Peyer's patch (tissue), 4 donors: Measurements from ENCODE around the gene SOX5. TPM values are rescaled to one million over a fixed set of nuclear protein-coding genes. Genes with fewer than 3 reads are reported as not detected.
"Not testable (repeated sequence)": the region's sequence is repeated elsewhere in the genome, so short reads cannot be mapped to it uniquely, and the experiment has no call there.

ENCODE experiments used
- DNase-seq, 3 donors: peaks; one replicate each; pipeline ENCODE4 v3.0.0-alpha.2; 2017 to 2019
- H3K27ac ChIP-seq, 4 donors: fragments of 200-600 bp; sonication (generic); one replicate each; pipeline ENCODE4 v1.5.1; 2016 to 2019
- H3K27me3 ChIP-seq, 2 donors: fragments of 200-600 bp; sonication (generic); one replicate each; pipeline ENCODE4 v1.5.1; 2019
- H3K36me3 ChIP-seq, 3 donors: fragments of 200-600 bp; sonication (generic); one replicate each; pipeline ENCODE4 v1.5.1; 2016 to 2019
- H3K4me1 ChIP-seq, 4 donors: fragments of 200-600 bp; sonication (generic); one replicate each; pipeline ENCODE4 v1.5.1; 2016 to 2019
- H3K4me3 ChIP-seq, 4 donors: fragments of 200-600 bp; sonication (generic); 1 replicate in 3 of 4; 2 replicates in 1 of 4; pipeline ENCODE4 v1.5.1; 2016 to 2019; ENCODE audit warnings: mild to moderate bottlenecking in 1 of 4
- H3K9me3 ChIP-seq, 4 donors: fragments of 200-600 bp; sonication (generic); one replicate each; pipeline ENCODE4 v1.5.1; 2016 to 2019; ENCODE audit warnings: mild to moderate bottlenecking in 1 of 4
- POLR2A ChIP-seq, 2 donors: fragments of 450-650 bp; IDR thresholded peaks; one replicate each; pipeline ENCODE4 v1.5.1; 2017; ENCODE audit warnings: antibody characterized with exemption in 2 of 2, mild to moderate bottlenecking in 2 of 2, moderate library complexity in 2 of 2
- total RNA-seq, 4 donors: library from RNA; depleted of rRNA; stranded (reverse); fragments of >200 nt; gene quantifications; one replicate each; pipeline ENCODE4 v1.1.0, GENCODE V29; 2016
- TF ChIP-seq, protein P1 (sequence below), 6 experiments: fragments of 450-650 bp in 4 of 6; fragments of 200-600 bp in 2 of 6; sonication (generic) in 1 of 6; IDR thresholded peaks; one replicate each; pipeline ENCODE4 v1.5.1; 2017 to 2019; ENCODE audit warnings: antibody characterized with exemption in 6 of 6, mild to moderate bottlenecking in 3 of 6, moderate library complexity in 1 of 6

Gene SOX5
- total RNA-seq, 4 donors from 2014 or later, result 3.8 to 27.2 (median 11.6) TPM

DNA sequence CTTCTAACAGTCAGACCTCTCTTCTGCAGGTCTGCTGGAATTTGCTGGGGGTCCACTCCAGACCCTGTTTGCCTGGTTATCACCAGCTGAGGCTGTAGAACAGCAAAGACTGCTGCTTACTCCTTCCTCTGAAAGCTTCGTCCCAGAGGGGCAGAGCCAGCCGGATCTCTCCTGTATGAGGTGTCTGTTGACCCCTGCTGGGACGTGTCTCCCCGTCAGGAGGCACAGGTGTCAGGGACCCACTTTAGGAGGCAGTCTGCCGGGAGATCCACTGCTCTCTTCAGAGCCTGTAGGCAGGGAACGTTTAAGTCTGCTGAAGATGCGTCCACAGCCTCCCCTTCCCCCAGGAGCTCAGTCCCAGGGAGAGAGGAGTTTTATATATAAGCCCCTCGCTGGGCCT, 125.1 kb downstream of the SOX5 start:
- no peaks in the 10 kb centered on the region for H3K9me3 ChIP-seq
- H3K4me1 ChIP-seq, result no peaks in the 10 kb centered on the region
- no peak for DNase-seq
- H3K27ac ChIP-seq, result no peak overlapping the region
- no peak for TF ChIP-seq POLR2A (IDR thresholded peaks at IDR 0.05)
- TF ChIP-seq, protein P1, sequence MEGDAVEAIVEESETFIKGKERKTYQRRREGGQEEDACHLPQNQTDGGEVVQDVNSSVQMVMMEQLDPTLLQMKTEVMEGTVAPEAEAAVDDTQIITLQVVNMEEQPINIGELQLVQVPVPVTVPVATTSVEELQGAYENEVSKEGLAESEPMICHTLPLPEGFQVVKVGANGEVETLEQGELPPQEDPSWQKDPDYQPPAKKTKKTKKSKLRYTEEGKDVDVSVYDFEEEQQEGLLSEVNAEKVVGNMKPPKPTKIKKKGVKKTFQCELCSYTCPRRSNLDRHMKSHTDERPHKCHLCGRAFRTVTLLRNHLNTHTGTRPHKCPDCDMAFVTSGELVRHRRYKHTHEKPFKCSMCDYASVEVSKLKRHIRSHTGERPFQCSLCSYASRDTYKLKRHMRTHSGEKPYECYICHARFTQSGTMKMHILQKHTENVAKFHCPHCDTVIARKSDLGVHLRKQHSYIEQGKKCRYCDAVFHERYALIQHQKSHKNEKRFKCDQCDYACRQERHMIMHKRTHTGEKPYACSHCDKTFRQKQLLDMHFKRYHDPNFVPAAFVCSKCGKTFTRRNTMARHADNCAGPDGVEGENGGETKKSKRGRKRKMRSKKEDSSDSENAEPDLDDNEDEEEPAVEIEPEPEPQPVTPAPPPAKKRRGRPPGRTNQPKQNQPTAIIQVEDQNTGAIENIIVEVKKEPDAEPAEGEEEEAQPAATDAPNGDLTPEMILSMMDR (IDR thresholded peaks at IDR 0.05), result no peak
- no peaks in the 10 kb centered on the region for H3K36me3 ChIP-seq
- H3K27me3 ChIP-seq, result no peaks in the 10 kb centered on the region
- H3K4me3 ChIP-seq, result no peak overlapping the region

DNA sequence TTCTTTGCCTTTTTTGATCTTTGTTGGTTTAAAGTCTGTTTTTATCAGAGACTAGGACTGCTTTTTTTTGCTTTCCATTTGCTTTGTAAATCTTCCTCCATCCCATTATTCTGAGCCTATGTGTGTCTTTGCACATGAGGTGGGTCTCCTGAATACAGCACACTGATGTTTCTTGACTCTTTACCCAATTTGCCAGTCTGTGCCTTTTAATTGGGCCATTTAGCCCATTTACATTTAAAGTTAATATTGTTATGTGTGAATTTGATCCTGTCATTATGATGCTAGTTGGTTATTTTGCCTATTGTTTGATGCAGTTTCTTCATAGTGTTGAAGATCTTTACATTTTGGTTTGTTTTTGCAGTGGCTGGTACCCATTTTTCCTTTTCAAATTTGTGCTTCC, 126.6 kb downstream of the SOX5 start:
- H3K9me3 ChIP-seq, DNase-seq, H3K27ac ChIP-seq: not testable (repeated sequence)

DNA sequence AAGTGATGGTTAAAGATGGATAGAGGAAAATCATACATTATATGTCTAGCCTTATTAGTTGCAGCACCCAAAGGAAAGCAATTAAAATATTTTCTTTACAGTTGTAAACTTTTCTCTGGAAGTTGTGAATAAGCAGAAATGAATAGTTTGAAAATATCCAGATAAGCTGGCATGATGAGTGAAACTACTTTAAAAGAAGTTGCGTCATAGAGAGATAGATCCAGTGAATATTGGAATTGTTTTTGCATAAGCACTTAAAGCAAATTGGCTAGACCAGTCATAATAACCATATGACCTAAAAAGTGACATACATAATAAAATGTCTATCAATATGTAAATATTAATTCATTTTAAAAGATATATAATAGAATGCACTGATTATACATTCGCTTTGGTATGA, 132.1 kb downstream of the SOX5 start:
- no peak for DNase-seq
- no peaks in the 10 kb centered on the region for H3K9me3 ChIP-seq

More for the DNA sequence above, 126.6 kb downstream of the SOX5 start:
- not testable (repeated sequence) for H3K36me3 ChIP-seq, H3K4me1 ChIP-seq, H3K27me3 ChIP-seq, H3K4me3 ChIP-seq

DNA sequence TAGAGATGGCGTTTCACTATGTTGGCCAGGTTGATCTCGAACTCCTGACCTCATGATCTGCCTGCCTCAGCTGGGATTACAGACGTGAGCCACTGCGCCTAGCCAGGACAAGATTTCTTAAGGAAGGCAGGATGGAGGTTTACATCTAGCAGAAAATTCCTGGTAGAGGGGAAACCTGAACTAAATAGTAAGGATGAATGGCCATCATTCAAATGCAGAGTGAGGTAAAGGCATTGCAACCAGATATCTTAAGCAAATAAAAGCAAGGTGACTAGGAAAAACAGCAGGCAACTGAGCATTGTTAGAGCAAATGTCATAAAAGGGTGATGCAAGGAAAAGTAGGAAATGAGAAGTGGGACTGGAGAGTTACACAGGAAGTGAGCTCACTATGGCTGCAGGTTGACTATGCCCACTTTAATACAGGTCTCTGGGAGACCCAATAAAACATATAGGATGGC, 133.0 kb downstream of the SOX5 start:
- Histone ChIP-seq H3K27me3 (no peaks in the 10 kb centered on the region), H3K4me1 (no peaks in the 10 kb centered on the region), H3K4me3 (no peak overlapping the region), H3K36me3 (no peaks in the 10 kb centered on the region), H3K27ac (no peak overlapping the region), H3K9me3 (no peaks in the 10 kb centered on the region)
- no peak for DNase-seq
- no peak for TF ChIP-seq POLR2A (IDR thresholded peaks at IDR 0.05)
- TF ChIP-seq, protein P1 (IDR thresholded peaks at IDR 0.05), result no peak

More for the DNA sequence above, 132.1 kb downstream of the SOX5 start:
- Histone ChIP-seq H3K27me3 (no peaks in the 10 kb centered on the region), H3K4me3 (no peak overlapping the region), H3K4me1 (no peaks in the 10 kb centered on the region), H3K27ac (no peak overlapping the region), H3K36me3 (no peaks in the 10 kb centered on the region)
- TF ChIP-seq, protein P1 (IDR thresholded peaks at IDR 0.05), result no peak
- no peak for TF ChIP-seq POLR2A (IDR thresholded peaks at IDR 0.05)

DNA sequence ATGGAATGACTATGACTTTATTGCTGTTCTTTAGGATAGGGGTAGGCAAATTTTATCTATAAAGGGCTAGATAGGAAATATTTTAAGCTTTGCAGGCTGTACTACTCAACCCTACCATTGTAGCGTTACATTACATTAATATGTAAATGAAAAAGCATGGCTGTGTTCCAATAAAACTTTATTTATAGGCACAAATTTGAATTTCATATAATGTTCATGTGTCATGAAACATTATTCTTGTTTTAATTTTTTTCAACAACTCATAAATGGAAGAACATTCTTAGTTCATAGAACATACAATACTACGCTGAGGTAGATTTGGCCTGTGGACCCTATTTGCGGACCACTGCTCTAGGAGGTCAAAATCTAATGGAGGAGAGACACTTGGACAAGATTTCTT, 133.7 kb downstream of the SOX5 start:
- Histone ChIP-seq H3K27me3 (no peaks in the 10 kb centered on the region), H3K36me3 (no peaks in the 10 kb centered on the region), H3K27ac (no peak overlapping the region), H3K9me3 (no peaks in the 10 kb centered on the region), H3K4me1 (no peaks in the 10 kb centered on the region), H3K4me3 (no peak overlapping the region)
- no peak for DNase-seq
- TF ChIP-seq, protein P1 (IDR thresholded peaks at IDR 0.05), result no peak
- no peak for TF ChIP-seq POLR2A (IDR thresholded peaks at IDR 0.05)

DNA sequence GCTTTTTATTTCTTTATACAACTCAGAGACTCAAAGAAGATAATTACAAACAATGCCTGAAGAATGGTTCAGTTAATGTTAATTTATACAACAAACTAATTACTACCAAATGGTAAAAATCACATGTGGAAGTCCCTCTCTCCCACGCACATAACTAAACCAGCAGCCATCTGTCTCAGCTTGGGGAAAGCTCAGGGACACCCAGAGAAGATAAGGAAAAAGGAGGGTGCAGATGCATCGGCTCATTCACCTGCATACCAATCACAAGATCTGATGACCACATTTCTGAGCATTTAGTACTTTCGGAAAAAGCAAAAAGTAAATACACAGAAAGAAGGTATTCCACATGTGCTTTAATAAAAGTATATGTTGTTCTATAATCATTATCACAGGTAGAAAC, 136.3 kb downstream of the SOX5 start:
- Histone ChIP-seq H3K4me3 (no peak overlapping the region), H3K4me1 (no peaks in the 10 kb centered on the region), H3K27me3 (no peaks in the 10 kb centered on the region), H3K27ac (no peak overlapping the region), H3K36me3 (no peaks in the 10 kb centered on the region), H3K9me3 (no peaks in the 10 kb centered on the region)
- DNase-seq, result no peak
- no peak for TF ChIP-seq POLR2A (IDR thresholded peaks at IDR 0.05)
- TF ChIP-seq, protein P1 (IDR thresholded peaks at IDR 0.05), result no peak
